IPS DF 19.7 (cell line): ENCODE results near the gene DNAJC7.
"Not testable (repeated sequence)": the region's sequence is repeated elsewhere in the genome, so short reads cannot be mapped to it uniquely, and the experiment has no call there.

Experiments used
- DNase-seq: peaks from one replicate; pipeline ENCODE4 v3.0.0-alpha.2; 2013; ENCODE audit warnings: low read depth, low spot score

DNAJC7 gene

GRCh38 chr17:42012363-42012762 is 4.9 kb downstream of the DNAJC7 start:
- DNase-seq = not testable (repeated sequence)

- no peak for DNase-seq
Measured at GRCh38 chr17:42010898-42011516, 6.2 kb downstream of the DNAJC7 start.

GRCh38 chr17:42010266-42010680 is 7.0 kb downstream of the DNAJC7 start:
- not testable (repeated sequence) for DNase-seq

GRCh38 chr17:42009170-42009569 is 8.1 kb downstream of the DNAJC7 start:
- no peak for DNase-seq

- no peak for DNase-seq
Measured at GRCh38 chr17:42005166-42005565, 12.1 kb downstream of the DNAJC7 start.

GRCh38 chr17:42002792-42003301 is 14.4 kb downstream of the DNAJC7 start:
- DNase-seq = no peak

GRCh38 chr17:42002175-42002791 is 15.0 kb downstream of the DNAJC7 start:
- no peak for DNase-seq

- DNase-seq = no peak
Measured at GRCh38 chr17:42001729-42002128, 15.5 kb downstream of the DNAJC7 start.

GRCh38 chr17:42000413-42001133 is 16.7 kb downstream of the DNAJC7 start:
- no peak for DNase-seq

GRCh38 chr17:41998497-41998896 is 18.7 kb downstream of the DNAJC7 start:
- DNase-seq = no peak

- no peak for DNase-seq
Measured at GRCh38 chr17:41996855-41997164, 20.4 kb downstream of the DNAJC7 start.

- DNase-seq = no peak
Measured at GRCh38 chr17:41992576-41992975, 24.7 kb downstream of the DNAJC7 start.

GRCh38 chr17:41989702-41990419 is 27.4 kb downstream of the DNAJC7 start:
- no peak for DNase-seq

- no peak for DNase-seq
Measured at GRCh38 chr17:41988418-41988817, 28.8 kb downstream of the DNAJC7 start.

- no peak for DNase-seq
Measured at GRCh38 chr17:41987642-41988041, 29.6 kb downstream of the DNAJC7 start.

GRCh38 chr17:41986634-41987033 is 30.6 kb downstream of the DNAJC7 start:
- DNase-seq = no peak

- no peak for DNase-seq
Measured at GRCh38 chr17:41985919-41986318, 31.3 kb downstream of the DNAJC7 start.

GRCh38 chr17:41984454-41984853 is 32.8 kb downstream of the DNAJC7 start:
- DNase-seq = no peak

GRCh38 chr17:41982026-41982760 is 35.0 kb downstream of the DNAJC7 start:
- DNase-seq = no peak

- no peak for DNase-seq
Measured at GRCh38 chr17:41977991-41978390, 39.2 kb downstream of the DNAJC7 start.

- DNase-seq = no peak
Measured at GRCh38 chr17:41976142-41976768, 41.0 kb downstream of the DNAJC7 start.
